ENCODE data around the gene MACROD2.

- TF ChIP-seq, protein P1, sequence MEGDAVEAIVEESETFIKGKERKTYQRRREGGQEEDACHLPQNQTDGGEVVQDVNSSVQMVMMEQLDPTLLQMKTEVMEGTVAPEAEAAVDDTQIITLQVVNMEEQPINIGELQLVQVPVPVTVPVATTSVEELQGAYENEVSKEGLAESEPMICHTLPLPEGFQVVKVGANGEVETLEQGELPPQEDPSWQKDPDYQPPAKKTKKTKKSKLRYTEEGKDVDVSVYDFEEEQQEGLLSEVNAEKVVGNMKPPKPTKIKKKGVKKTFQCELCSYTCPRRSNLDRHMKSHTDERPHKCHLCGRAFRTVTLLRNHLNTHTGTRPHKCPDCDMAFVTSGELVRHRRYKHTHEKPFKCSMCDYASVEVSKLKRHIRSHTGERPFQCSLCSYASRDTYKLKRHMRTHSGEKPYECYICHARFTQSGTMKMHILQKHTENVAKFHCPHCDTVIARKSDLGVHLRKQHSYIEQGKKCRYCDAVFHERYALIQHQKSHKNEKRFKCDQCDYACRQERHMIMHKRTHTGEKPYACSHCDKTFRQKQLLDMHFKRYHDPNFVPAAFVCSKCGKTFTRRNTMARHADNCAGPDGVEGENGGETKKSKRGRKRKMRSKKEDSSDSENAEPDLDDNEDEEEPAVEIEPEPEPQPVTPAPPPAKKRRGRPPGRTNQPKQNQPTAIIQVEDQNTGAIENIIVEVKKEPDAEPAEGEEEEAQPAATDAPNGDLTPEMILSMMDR (IDR thresholded peaks at IDR 0.05; ENCODE audit: low read depth, low read length, missing input control): no peak
- TF ChIP-seq JUND (IDR thresholded peaks at IDR 0.05) (no peak), FOXA1 (IDR thresholded peaks at IDR 0.05) (no peak), YY1 (IDR thresholded peaks at IDR 0.05) (no peak), EGR1 (IDR thresholded peaks at IDR 0.05; ENCODE audit: low read depth in 2 of 2) (no peak), TAF1 (conservative IDR thresholded peaks at IDR 0.05) (no peak), RAD21 (IDR thresholded peaks at IDR 0.05) (no peak), SP1 (IDR thresholded peaks at IDR 0.05) (no peak), NR2F2 (IDR thresholded peaks at IDR 0.05) (no peak)
- TF ChIP-seq, protein P2, sequence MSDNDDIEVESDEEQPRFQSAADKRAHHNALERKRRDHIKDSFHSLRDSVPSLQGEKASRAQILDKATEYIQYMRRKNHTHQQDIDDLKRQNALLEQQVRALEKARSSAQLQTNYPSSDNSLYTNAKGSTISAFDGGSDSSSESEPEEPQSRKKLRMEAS (IDR thresholded peaks at IDR 0.05): no peak
- TF ChIP-seq, protein P3, sequence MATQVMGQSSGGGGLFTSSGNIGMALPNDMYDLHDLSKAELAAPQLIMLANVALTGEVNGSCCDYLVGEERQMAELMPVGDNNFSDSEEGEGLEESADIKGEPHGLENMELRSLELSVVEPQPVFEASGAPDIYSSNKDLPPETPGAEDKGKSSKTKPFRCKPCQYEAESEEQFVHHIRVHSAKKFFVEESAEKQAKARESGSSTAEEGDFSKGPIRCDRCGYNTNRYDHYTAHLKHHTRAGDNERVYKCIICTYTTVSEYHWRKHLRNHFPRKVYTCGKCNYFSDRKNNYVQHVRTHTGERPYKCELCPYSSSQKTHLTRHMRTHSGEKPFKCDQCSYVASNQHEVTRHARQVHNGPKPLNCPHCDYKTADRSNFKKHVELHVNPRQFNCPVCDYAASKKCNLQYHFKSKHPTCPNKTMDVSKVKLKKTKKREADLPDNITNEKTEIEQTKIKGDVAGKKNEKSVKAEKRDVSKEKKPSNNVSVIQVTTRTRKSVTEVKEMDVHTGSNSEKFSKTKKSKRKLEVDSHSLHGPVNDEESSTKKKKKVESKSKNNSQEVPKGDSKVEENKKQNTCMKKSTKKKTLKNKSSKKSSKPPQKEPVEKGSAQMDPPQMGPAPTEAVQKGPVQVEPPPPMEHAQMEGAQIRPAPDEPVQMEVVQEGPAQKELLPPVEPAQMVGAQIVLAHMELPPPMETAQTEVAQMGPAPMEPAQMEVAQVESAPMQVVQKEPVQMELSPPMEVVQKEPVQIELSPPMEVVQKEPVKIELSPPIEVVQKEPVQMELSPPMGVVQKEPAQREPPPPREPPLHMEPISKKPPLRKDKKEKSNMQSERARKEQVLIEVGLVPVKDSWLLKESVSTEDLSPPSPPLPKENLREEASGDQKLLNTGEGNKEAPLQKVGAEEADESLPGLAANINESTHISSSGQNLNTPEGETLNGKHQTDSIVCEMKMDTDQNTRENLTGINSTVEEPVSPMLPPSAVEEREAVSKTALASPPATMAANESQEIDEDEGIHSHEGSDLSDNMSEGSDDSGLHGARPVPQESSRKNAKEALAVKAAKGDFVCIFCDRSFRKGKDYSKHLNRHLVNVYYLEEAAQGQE (IDR thresholded peaks at IDR 0.05): no peak
Observed at GRCh38 chr20:14921513-14921912, 926.2 kb downstream of the MACROD2 start.

Data from liver (tissue), 3 donors.